SK-N-MC (cell line): ENCODE measurements around the gene DDX3X.

ENCODE experiments used
- EZH2 ChIP-seq: fragments of 200-600 bp; sonication (generic); IDR thresholded peaks from one replicate; pipeline ENCODE4 v1.6.1; 2017; ENCODE audit warnings: antibody characterized with exemption
- POLR2AphosphoS5 ChIP-seq: IDR thresholded peaks from 2 replicates; pipeline ENCODE4 v1.6.1; 2012; ENCODE audit warnings: mild to moderate bottlenecking, low read depth, low read length, borderline replicate concordance

DNA sequence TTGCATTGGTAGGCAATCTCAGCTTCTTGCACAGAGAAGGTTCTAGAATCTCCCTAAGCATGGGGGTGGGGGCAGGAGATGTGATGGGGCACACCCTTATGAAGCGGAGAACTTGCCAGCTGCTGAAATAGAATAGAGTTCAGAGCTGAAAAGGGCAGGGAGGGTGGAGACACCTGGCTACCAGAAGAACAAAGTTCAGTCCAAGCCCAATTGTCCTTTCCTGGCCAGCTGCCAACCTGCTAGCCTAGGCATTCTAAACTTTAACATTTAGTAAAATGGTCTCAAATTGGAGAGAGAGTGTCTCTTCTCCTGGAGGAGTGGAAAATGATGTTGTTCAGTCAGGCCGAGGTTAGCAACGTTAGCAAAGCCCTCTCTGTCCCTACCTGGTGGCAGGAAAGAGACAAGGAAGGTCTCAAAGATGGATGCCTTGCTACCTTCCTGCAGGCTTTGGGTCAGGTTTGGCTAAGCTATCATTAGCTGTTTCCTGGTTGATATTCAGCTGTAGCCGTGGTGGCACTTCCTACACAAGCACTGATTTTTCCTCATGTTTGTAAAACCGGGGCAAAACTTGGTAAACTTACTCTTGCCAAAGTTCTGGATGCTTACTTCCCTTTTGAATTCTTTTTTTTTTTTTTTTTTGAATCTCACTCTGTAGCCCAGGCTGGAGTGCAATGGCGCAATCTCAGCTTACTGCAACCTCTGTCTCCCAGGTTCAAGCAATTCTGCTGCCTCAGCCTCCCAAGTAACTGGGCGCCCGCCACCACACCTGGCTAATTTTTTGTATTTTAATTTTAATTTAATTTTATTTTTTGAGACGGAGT is 78.5 kb downstream of the DDX3X start:
- TF ChIP-seq POLR2AphosphoS5 = no peak
- TF ChIP-seq EZH2 = no peak
